Liver (tissue), 9 donors: ENCODE results near the gene ZNF664. TPM values are rescaled to one million over a fixed set of nuclear protein-coding genes. Genes with fewer than 3 reads are reported as not detected.
A peak's percentile ranks its signal among the peaks of the same experiment; 100 is the strongest.

Experiments used
- DNase-seq: peaks from one replicate; pipeline ENCODE4 v3.0.0-alpha.2; 2017; ENCODE audit warnings: low spot score
- H3K27ac ChIP-seq, 2 donors: one replicate each; pipeline ENCODE4 v1.7.0; 2013; ENCODE audit warnings: inconsistent platforms in 2 of 2, low read length in 2 of 2, control low read depth in 1 of 2, low read depth in 1 of 2, mild to moderate bottlenecking in 1 of 2
- H3K27me3 ChIP-seq, 4 donors: one replicate each; pipeline versions ENCODE4 v1.6.1 to v1.7.0; 2013; ENCODE audit warnings: low read length in 3 of 4, inconsistent platforms in 1 of 4, mild to moderate bottlenecking in 1 of 4, moderate library complexity in 1 of 4; ENCODE audit not compliant: control insufficient read depth in 4 of 4, insufficient read depth in 4 of 4
- H3K36me3 ChIP-seq, 4 donors: one replicate each; pipeline versions ENCODE4 v1.6.1 to v1.7.0; 2013; ENCODE audit warnings: low read length in 3 of 4, mild to moderate bottlenecking in 3 of 4, low read depth in 1 of 4, moderate library complexity in 1 of 4; ENCODE audit not compliant: control insufficient read depth in 4 of 4, insufficient read depth in 3 of 4
- H3K4me1 ChIP-seq, 4 donors: one replicate each; pipeline versions ENCODE4 v1.6.1 to v1.7.0; 2013; ENCODE audit warnings: low read length in 3 of 4, mild to moderate bottlenecking in 3 of 4, moderate library complexity in 1 of 4; ENCODE audit not compliant: control insufficient read depth in 4 of 4, insufficient read depth in 4 of 4
- H3K4me3 ChIP-seq, 3 donors: one replicate each; pipeline versions ENCODE4 v1.6.1 to v1.7.0; 2013; ENCODE audit warnings: low read length in 3 of 3, control low read depth in 1 of 3, low read depth in 1 of 3, mild to moderate bottlenecking in 1 of 3
- H3K9ac ChIP-seq, 2 donors: one replicate each; pipeline ENCODE4 v1.7.0; 2013; ENCODE audit warnings: low read length in 2 of 2, mild to moderate bottlenecking in 2 of 2, moderate library complexity in 2 of 2, control low read depth in 1 of 2, low read depth in 1 of 2
- H3K9me3 ChIP-seq, 4 donors: one replicate each; pipeline versions ENCODE4 v1.6.1 to v1.7.0; 2013; ENCODE audit warnings: low read length in 3 of 4; ENCODE audit not compliant: control insufficient read depth in 4 of 4
- EGR1 ChIP-seq, 2 donors: IDR thresholded peaks; 2 replicates each; pipeline ENCODE4 v1.6.1; 2016 to 2018; ENCODE audit warnings: antibody characterized with exemption in 2 of 2, low read depth in 2 of 2
- FOXA1 ChIP-seq: IDR thresholded peaks from 2 replicates; pipeline ENCODE4 v1.6.1; 2016; ENCODE audit warnings: antibody characterized with exemption
- FOXA2 ChIP-seq: IDR thresholded peaks from 2 replicates; pipeline ENCODE4 v1.6.1; 2016; ENCODE audit warnings: antibody characterized with exemption
- GABPA ChIP-seq, 2 donors: IDR thresholded peaks in 1 of 2; conservative IDR thresholded peaks in 1 of 2; 2 replicates each; pipeline ENCODE4 v1.6.1; 2016; ENCODE audit warnings: antibody characterized with exemption in 2 of 2, mild to moderate bottlenecking in 1 of 2, moderate library complexity in 1 of 2
- HNF4A ChIP-seq, 2 donors: conservative IDR thresholded peaks; 2 replicates each; pipeline ENCODE4 v1.6.1; 2016; ENCODE audit warnings: antibody characterized with exemption in 2 of 2, mild to moderate bottlenecking in 2 of 2
- HNF4G ChIP-seq: IDR thresholded peaks from 2 replicates; pipeline ENCODE4 v1.6.1; 2016; ENCODE audit warnings: antibody characterized with exemption
- JUND ChIP-seq, 2 donors: IDR thresholded peaks; 2 replicates each; pipeline ENCODE4 v1.6.1; 2016; ENCODE audit warnings: antibody characterized with exemption in 2 of 2
- NR2F2 ChIP-seq: IDR thresholded peaks from 2 replicates; pipeline ENCODE4 v1.6.1; 2016; ENCODE audit warnings: antibody characterized with exemption
- RAD21 ChIP-seq, 2 donors: IDR thresholded peaks; 2 replicates each; pipeline ENCODE4 v1.6.1; 2016; ENCODE audit warnings: antibody characterized with exemption in 2 of 2, mild to moderate bottlenecking in 2 of 2
- RXRA ChIP-seq, 2 donors: IDR thresholded peaks; 2 replicates each; pipeline ENCODE4 v1.6.1; 2017 to 2018; ENCODE audit warnings: antibody characterized with exemption in 2 of 2, mild to moderate bottlenecking in 1 of 2
- SP1 ChIP-seq: IDR thresholded peaks from 2 replicates; pipeline ENCODE4 v1.6.1; 2018; ENCODE audit warnings: antibody characterized with exemption, mild to moderate bottlenecking
- TAF1 ChIP-seq: conservative IDR thresholded peaks from 2 replicates; pipeline ENCODE4 v1.6.1; 2016; ENCODE audit warnings: antibody characterized with exemption, mild to moderate bottlenecking
- YY1 ChIP-seq: IDR thresholded peaks from 2 replicates; pipeline ENCODE4 v1.6.1; 2016; ENCODE audit warnings: antibody characterized with exemption, mild to moderate bottlenecking
- whole genome bisulfite sequencing: extraction: QIAGEN DNeasy Blood & Tissue Kit; methylation state at CpG from one replicate; pipeline ENCODE4 v1.1.7; 2013; 5-methylcytosine and 5-hydroxymethylcytosine counted together
- polyA plus RNA-seq, 2 donors: library from polyadenylated mRNA; stranded (reverse) in 1 of 2; unstranded in 1 of 2; fragments of 200-250 nt in 1 of 2; fragments of >200 nt in 1 of 2; fragmentation: Nextera tagmentation in 1 of 2; extraction: Ambion mirVana in 1 of 2; gene quantifications; one replicate each; pipeline versions ENCODE4 v1.2.1 to v1.2.3, GENCODE V29; 2013 to 2015
- total RNA-seq, 2 donors: library from RNA; depleted of rRNA; stranded (reverse); fragments of >200 nt; gene quantifications; one replicate each; pipeline ENCODE4 v1.2.3, GENCODE V29; 2014
- TF ChIP-seq, protein P1 (sequence below): IDR thresholded peaks from 2 replicates; pipeline ENCODE4 v1.6.1; 2016; ENCODE audit warnings: antibody characterized with exemption
- TF ChIP-seq, protein P2 (sequence below): IDR thresholded peaks from 2 replicates; pipeline ENCODE4 v1.6.1; 2016; ENCODE audit warnings: antibody characterized with exemption
- TF ChIP-seq, protein P3 (sequence below): IDR thresholded peaks from 2 replicates; pipeline ENCODE4 v1.6.1; 2016; ENCODE audit warnings: antibody characterized with exemption
- TF ChIP-seq, protein P4 (sequence below): IDR thresholded peaks from 2 replicates; pipeline ENCODE4 v1.6.1; 2016; ENCODE audit warnings: antibody characterized with exemption, mild to moderate bottlenecking
- TF ChIP-seq, protein P5 (sequence below): fragments of 150-350 bp; IDR thresholded peaks from 2 replicates; pipeline ENCODE4 v1.5.1; 2017; ENCODE audit warnings: improper control_type of control experiment, low read depth, low read length; ENCODE audit not compliant: missing input control
- donor health status: healthy.
- donor health status: healthy.
- donor health status: healthy.
- donor health status: healthy.
- donor health status: healthy.

ZNF664 gene
- total and polyA plus RNA-seq, 4 donors, result 7.2 to 40.3 (median 29.6) TPM

DNA sequence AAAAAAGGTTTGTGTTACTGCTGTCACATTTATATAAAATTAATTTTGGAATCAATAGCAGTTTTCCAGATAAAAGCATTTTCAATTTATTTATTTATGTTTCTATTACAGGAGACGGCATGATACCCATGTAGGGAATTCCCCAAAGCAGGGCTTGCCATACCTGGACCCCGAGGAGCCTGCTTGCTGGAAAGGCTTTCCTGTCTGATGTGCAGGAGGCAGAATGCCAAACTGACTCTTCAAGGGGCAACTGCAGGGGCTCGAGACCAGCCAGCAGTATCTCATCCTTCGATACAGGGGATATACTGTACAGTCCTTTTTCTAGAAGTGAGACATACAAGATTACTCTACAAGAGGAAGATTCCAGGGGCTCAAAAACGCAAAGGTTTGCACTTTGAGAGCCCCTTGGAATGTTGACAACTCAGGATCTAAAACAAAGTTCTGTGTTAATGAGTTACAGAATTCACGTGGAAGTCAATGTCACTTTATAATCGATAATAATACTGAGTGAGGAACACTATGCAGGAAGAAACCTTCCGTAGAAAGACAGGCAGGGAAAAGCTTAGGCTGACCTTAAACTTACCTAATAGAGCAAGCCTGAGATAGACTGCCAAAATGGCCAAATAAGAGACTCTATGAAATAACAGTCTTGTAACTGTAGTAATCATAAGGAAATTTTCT lies 38.6 kb downstream of the ZNF664 start:
- Histone ChIP-seq H3K9me3 (no peaks in the 10 kb centered on the region), H3K27me3 (no peaks in the 10 kb centered on the region), H3K4me3 (no peak overlapping the region), H3K36me3 (peaks cover 5 to 15% (median 11%) of the 10 kb centered on the region in 4 donors), H3K4me1 (peaks cover 0 to 24% (median 18%) of the 10 kb centered on the region in 4 donors), H3K9ac (no peak overlapping the region), H3K27ac (no peak overlapping the region)
- 42% methylated on average over 8 of the region's 8 CpGs for WGBS
- TF ChIP-seq TAF1, result no peak
- no peak for TF ChIP-seq HNF4G
- TF ChIP-seq RXRA (IDR thresholded peaks at IDR 0.05), result peak; percentile 43 to 51
- TF ChIP-seq, protein P1, sequence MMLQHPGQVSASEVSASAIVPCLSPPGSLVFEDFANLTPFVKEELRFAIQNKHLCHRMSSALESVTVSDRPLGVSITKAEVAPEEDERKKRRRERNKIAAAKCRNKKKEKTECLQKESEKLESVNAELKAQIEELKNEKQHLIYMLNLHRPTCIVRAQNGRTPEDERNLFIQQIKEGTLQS, result no peak
- TF ChIP-seq RAD21 (IDR thresholded peaks at IDR 0.05), result peak in 1 of 2 donors; percentile 8
- TF ChIP-seq GABPA (IDR thresholded peaks at IDR 0.05 in 1 of 2, conservative IDR thresholded peaks at IDR 0.05 in 1 of 2), result peak in 1 of 2 donors; percentile 20
- TF ChIP-seq, protein P2, sequence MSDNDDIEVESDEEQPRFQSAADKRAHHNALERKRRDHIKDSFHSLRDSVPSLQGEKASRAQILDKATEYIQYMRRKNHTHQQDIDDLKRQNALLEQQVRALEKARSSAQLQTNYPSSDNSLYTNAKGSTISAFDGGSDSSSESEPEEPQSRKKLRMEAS, result peak; percentile 19
- TF ChIP-seq, protein P3, sequence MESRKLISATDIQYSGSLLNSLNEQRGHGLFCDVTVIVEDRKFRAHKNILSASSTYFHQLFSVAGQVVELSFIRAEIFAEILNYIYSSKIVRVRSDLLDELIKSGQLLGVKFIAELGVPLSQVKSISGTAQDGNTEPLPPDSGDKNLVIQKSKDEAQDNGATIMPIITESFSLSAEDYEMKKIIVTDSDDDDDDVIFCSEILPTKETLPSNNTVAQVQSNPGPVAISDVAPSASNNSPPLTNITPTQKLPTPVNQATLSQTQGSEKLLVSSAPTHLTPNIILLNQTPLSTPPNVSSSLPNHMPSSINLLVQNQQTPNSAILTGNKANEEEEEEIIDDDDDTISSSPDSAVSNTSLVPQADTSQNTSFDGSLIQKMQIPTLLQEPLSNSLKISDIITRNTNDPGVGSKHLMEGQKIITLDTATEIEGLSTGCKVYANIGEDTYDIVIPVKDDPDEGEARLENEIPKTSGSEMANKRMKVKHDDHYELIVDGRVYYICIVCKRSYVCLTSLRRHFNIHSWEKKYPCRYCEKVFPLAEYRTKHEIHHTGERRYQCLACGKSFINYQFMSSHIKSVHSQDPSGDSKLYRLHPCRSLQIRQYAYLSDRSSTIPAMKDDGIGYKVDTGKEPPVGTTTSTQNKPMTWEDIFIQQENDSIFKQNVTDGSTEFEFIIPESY, result no peak
- peak; percentile 51 to 57 for TF ChIP-seq HNF4A (conservative IDR thresholded peaks at IDR 0.05)
- no peak for TF ChIP-seq FOXA1
- TF ChIP-seq, protein P4, sequence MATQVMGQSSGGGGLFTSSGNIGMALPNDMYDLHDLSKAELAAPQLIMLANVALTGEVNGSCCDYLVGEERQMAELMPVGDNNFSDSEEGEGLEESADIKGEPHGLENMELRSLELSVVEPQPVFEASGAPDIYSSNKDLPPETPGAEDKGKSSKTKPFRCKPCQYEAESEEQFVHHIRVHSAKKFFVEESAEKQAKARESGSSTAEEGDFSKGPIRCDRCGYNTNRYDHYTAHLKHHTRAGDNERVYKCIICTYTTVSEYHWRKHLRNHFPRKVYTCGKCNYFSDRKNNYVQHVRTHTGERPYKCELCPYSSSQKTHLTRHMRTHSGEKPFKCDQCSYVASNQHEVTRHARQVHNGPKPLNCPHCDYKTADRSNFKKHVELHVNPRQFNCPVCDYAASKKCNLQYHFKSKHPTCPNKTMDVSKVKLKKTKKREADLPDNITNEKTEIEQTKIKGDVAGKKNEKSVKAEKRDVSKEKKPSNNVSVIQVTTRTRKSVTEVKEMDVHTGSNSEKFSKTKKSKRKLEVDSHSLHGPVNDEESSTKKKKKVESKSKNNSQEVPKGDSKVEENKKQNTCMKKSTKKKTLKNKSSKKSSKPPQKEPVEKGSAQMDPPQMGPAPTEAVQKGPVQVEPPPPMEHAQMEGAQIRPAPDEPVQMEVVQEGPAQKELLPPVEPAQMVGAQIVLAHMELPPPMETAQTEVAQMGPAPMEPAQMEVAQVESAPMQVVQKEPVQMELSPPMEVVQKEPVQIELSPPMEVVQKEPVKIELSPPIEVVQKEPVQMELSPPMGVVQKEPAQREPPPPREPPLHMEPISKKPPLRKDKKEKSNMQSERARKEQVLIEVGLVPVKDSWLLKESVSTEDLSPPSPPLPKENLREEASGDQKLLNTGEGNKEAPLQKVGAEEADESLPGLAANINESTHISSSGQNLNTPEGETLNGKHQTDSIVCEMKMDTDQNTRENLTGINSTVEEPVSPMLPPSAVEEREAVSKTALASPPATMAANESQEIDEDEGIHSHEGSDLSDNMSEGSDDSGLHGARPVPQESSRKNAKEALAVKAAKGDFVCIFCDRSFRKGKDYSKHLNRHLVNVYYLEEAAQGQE, result no peak
- TF ChIP-seq JUND (IDR thresholded peaks at IDR 0.05), result peak in 1 of 2 donors; percentile 27
- no peak for TF ChIP-seq EGR1 (IDR thresholded peaks at IDR 0.05; ENCODE audit: low read depth in 2 of 2)
- peak; percentile 21 for TF ChIP-seq YY1
- TF ChIP-seq, protein P5, sequence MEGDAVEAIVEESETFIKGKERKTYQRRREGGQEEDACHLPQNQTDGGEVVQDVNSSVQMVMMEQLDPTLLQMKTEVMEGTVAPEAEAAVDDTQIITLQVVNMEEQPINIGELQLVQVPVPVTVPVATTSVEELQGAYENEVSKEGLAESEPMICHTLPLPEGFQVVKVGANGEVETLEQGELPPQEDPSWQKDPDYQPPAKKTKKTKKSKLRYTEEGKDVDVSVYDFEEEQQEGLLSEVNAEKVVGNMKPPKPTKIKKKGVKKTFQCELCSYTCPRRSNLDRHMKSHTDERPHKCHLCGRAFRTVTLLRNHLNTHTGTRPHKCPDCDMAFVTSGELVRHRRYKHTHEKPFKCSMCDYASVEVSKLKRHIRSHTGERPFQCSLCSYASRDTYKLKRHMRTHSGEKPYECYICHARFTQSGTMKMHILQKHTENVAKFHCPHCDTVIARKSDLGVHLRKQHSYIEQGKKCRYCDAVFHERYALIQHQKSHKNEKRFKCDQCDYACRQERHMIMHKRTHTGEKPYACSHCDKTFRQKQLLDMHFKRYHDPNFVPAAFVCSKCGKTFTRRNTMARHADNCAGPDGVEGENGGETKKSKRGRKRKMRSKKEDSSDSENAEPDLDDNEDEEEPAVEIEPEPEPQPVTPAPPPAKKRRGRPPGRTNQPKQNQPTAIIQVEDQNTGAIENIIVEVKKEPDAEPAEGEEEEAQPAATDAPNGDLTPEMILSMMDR, result no peak
- no peak for TF ChIP-seq NR2F2
- peak; percentile 46 for TF ChIP-seq SP1
- peak; percentile 22 for TF ChIP-seq FOXA2
- no peak for DNase-seq
